Measurements from ENCODE around the gene TFRC.

- TF ChIP-seq CTCF (IDR thresholded peaks at IDR 0.05): no peak
- no peak for TF ChIP-seq POLR2A (IDR thresholded peaks at IDR 0.05)
- no peak for TF ChIP-seq EP300 (IDR thresholded peaks at IDR 0.05)
Measured at GRCh38 chr3:196009456-196009855, 72.4 kb downstream of the TFRC start.

Data from ovary (tissue), 3 donors.